ENCODE measurements around the gene TDRKH.

- no peak for TF ChIP-seq CTCF (IDR thresholded peaks at IDR 0.05)
- TF ChIP-seq POLR2AphosphoS5 (IDR thresholded peaks at IDR 0.05), result no peak
- no peak for TF ChIP-seq POLR2A (IDR thresholded peaks at IDR 0.05)
Measured at GRCh38 chr1:151723726-151724370, 66.5 kb downstream of the TDRKH start.

All from breast epithelium (tissue), 3 donors.